ENCODE measurements around the gene JSRP1. TPM values are rescaled to one million over a fixed set of nuclear protein-coding genes. Genes with fewer than 3 reads are reported as not detected.

JSRP1 gene
- total and polyA plus RNA-seq, 7 donors = 0.36 to 1.6 (median 1.0) TPM; not detected in 4

DNA sequence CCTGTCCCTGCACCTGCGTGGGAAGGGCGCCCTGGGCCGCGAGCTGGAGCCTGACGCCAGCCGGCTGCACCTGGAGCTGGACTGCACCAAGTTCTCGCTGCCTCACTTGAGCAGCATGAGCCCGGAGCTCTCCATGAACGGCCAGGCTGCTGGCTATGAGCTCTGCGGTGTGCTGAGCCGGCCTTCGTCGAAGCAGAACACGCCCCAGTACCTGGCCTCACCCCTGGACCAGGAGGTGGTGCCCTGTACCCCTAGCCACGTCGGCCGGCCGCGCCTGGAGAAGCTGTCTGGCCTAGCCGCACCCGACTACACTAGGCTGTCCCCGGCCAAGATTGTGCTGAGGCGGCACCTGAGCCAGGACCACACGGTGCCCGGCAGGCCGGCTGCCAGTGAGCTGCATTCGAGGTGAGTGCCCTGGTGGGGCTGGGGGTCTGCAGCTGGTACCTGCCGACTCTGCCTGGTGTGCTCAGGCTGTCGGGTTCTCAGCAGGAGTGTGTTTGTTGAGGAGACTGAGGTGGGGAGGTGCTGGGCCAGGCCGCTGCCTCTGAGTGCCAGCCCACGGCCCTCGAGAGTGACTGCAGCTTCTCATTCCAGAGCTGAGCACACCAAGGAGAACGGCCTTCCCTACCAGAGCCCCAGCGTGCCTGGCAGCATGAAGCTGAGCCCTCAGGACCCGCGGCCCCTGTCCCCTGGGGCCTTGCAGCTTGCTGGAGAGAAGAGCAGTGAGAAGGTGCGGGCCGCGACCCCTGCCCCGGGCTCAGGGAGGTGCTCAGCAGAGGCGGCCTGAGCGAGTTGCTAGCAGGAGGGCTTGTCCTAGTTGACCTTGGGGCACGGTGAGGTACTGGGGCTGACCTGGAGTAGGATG lies 39.6 kb downstream of the JSRP1 start:
- no peaks in the 10 kb centered on the region for H3K9me3 ChIP-seq
- WGBS, 2 donors = 93 to 96% methylated on average over 43 of the region's 43 CpGs
- H3K27ac ChIP-seq = no peak overlapping the region
- peaks cover 0 to 9% (median 0%) of the 10 kb centered on the region in 4 donors for H3K4me1 ChIP-seq
- TF ChIP-seq, protein P1, sequence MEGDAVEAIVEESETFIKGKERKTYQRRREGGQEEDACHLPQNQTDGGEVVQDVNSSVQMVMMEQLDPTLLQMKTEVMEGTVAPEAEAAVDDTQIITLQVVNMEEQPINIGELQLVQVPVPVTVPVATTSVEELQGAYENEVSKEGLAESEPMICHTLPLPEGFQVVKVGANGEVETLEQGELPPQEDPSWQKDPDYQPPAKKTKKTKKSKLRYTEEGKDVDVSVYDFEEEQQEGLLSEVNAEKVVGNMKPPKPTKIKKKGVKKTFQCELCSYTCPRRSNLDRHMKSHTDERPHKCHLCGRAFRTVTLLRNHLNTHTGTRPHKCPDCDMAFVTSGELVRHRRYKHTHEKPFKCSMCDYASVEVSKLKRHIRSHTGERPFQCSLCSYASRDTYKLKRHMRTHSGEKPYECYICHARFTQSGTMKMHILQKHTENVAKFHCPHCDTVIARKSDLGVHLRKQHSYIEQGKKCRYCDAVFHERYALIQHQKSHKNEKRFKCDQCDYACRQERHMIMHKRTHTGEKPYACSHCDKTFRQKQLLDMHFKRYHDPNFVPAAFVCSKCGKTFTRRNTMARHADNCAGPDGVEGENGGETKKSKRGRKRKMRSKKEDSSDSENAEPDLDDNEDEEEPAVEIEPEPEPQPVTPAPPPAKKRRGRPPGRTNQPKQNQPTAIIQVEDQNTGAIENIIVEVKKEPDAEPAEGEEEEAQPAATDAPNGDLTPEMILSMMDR (IDR thresholded peaks at IDR 0.05) = no peak
- TF ChIP-seq POLR2AphosphoS5 (IDR thresholded peaks at IDR 0.05) (no peak), POLR2A (IDR thresholded peaks at IDR 0.05) (no peak), EP300 (IDR thresholded peaks at IDR 0.05) (no peak)
- DNase-seq = no peak
- intact Hi-C loops (cut with DNase I) = no loop called here
- H3K36me3 ChIP-seq = peaks cover 31 to 97% (median 62%) of the 10 kb centered on the region in 4 donors
- no peak overlapping the region for H3K4me3 ChIP-seq
- H3K27me3 ChIP-seq = no peaks in the 10 kb centered on the region

DNA sequence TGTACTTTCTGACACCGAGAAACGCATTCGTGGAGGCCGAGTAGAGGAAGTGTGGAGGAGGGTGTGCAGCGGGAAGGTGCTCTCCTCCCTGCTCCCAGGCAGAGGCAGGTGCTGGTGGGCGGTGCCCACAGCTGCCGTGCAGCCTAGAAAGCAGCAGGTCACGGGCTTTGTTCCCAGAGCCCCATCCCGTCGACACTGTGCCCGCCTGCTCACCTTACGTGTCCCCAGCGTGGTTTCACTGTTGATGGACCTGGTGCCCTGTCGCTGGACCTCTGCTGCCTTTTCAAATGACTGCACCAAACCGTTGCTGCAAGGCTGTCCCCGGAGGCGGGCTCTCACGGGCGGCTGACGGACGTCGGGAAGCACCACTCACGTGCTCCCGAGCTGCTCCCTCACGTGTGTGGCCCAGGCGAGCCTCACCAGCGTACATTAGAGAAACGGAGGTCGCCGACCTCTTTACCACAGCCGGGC lies 40.9 kb downstream of the JSRP1 start:
- Histone ChIP-seq H3K36me3 (peaks cover 44 to 99% (median 71%) of the 10 kb centered on the region in 4 donors), H3K27ac (no peak overlapping the region), H3K27me3 (no peaks in the 10 kb centered on the region), H3K4me1 (no peaks in the 10 kb centered on the region), H3K9me3 (no peaks in the 10 kb centered on the region), H3K4me3 (no peak overlapping the region)
- intact Hi-C loops (cut with DNase I) = no loop called here
- no peak for DNase-seq
- no peak for TF ChIP-seq POLR2A (IDR thresholded peaks at IDR 0.05)
- TF ChIP-seq POLR2AphosphoS5 (IDR thresholded peaks at IDR 0.05) = no peak
- no peak for TF ChIP-seq EP300 (IDR thresholded peaks at IDR 0.05)
- TF ChIP-seq, protein P1 (IDR thresholded peaks at IDR 0.05) = no peak
- WGBS, 2 donors = 80 to 90% methylated on average over 31 of the region's 31 CpGs

- 93 to 95% methylated on average over 17 of the region's 17 CpGs for WGBS, 2 donors
- Histone ChIP-seq H3K4me3 (no peak overlapping the region), H3K9me3 (no peaks in the 10 kb centered on the region), H3K36me3 (peaks cover 45 to 92% (median 69%) of the 10 kb centered on the region in 4 donors), H3K27me3 (no peaks in the 10 kb centered on the region), H3K27ac (no peak overlapping the region), H3K4me1 (no peaks in the 10 kb centered on the region)
- no peak for TF ChIP-seq POLR2A (IDR thresholded peaks at IDR 0.05)
- no peak for DNase-seq
- intact Hi-C loops (cut with DNase I) = no loop called here
Measured at GRCh38 chr19:2214251-2214650, 42.0 kb downstream of the JSRP1 start.

DNA sequence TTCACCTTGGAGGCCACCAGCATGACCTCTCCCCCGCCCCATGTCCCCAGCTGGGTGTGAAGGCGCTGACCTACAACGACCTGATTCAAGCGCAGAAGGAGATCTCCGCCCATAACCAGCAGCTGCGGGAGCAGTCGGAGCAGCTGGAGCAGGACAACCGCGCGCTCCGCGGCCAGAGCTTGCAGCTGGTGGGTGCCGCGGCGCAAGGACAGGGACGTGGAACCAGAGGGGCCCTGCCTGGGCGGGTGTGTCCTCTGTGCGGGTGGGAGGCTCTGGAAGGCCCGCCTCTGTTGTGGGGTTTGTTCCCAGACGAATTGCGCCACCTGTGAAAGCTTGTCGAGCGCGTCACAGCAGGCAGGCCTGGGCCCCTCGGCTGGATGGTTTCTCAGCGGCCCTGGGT lies 42.4 kb downstream of the JSRP1 start:
- H3K4me3 ChIP-seq = no peak overlapping the region
- peaks cover 0 to 2% (median under 1%) of the 10 kb centered on the region in 4 donors for H3K4me1 ChIP-seq
- no peak overlapping the region for H3K27ac ChIP-seq
- TF ChIP-seq, protein P1 (IDR thresholded peaks at IDR 0.05) = no peak
- TF ChIP-seq EP300 (IDR thresholded peaks at IDR 0.05) (no peak), POLR2A (IDR thresholded peaks at IDR 0.05) (no peak), POLR2AphosphoS5 (IDR thresholded peaks at IDR 0.05) (no peak)
- no peaks in the 10 kb centered on the region for H3K27me3 ChIP-seq
- peaks cover 45 to 88% (median 69%) of the 10 kb centered on the region in 4 donors for H3K36me3 ChIP-seq
- WGBS, 2 donors = 35 to 76% methylated on average over 26 of the region's 26 CpGs
- intact Hi-C loops (cut with DNase I) = no loop called here
- no peaks in the 10 kb centered on the region for H3K9me3 ChIP-seq
- no peak for DNase-seq

GRCh38 chr19:2212861-2213711 lies 43.1 kb downstream of the JSRP1 start:
- Histone ChIP-seq H3K27ac (no peak overlapping the region), H3K4me3 (no peak overlapping the region), H3K4me1 (peaks cover 0 to 9% (median 7%) of the 10 kb centered on the region in 4 donors), H3K36me3 (peaks cover 45 to 82% (median 67%) of the 10 kb centered on the region in 4 donors), H3K9me3 (no peaks in the 10 kb centered on the region), H3K27me3 (no peaks in the 10 kb centered on the region)
- DNase-seq = no peak
- TF ChIP-seq, protein P1 (IDR thresholded peaks at IDR 0.05) = no peak
- TF ChIP-seq EP300 (IDR thresholded peaks at IDR 0.05) = no peak
- TF ChIP-seq POLR2A (IDR thresholded peaks at IDR 0.05) = no peak
- no peak for TF ChIP-seq POLR2AphosphoS5 (IDR thresholded peaks at IDR 0.05)
- intact Hi-C loops (cut with DNase I) = no loop called here
- 32 to 77% methylated on average over 21 of the region's 21 CpGs for WGBS, 2 donors

Measured in sigmoid colon (tissue), 7 donors.